Psoas muscle (tissue), 8 donors: ENCODE results near the gene ADAMTS15. TPM values are rescaled to one million over a fixed set of nuclear protein-coding genes. Genes with fewer than 3 reads are reported as not detected.

Experiments used
- ATAC-seq, 4 donors: fragments of 200-7000 bp; cut with Tn5 transposase; one replicate each; pipeline ENCODE4 v1.9.1; 2020; ENCODE audit warnings: moderate library complexity in 3 of 4, mild to moderate bottlenecking in 2 of 4
- DNase-seq, 2 donors: peaks; one replicate each; pipeline ENCODE4 v3.0.0-alpha.2; 2020
- H3K27ac ChIP-seq: fragments of 200-600 bp; one replicate; pipeline ENCODE4 v1.8.0; 2022
- H3K27me3 ChIP-seq, 3 donors: fragments of 200-600 bp in 1 of 3; one replicate each; pipeline versions ENCODE4 v1.6.1 to v1.8.0; 2013 to 2022; ENCODE audit warnings: low read length in 2 of 3, mild to moderate bottlenecking in 2 of 3, moderate library complexity in 1 of 3; ENCODE audit not compliant: insufficient read depth in 3 of 3
- H3K36me3 ChIP-seq, 2 donors: fragments of 200-600 bp in 1 of 2; one replicate each; pipeline versions ENCODE4 v1.6.1 to v1.8.0; 2013 to 2022; ENCODE audit warnings: low read depth in 1 of 2, mild to moderate bottlenecking in 1 of 2, moderate library complexity in 1 of 2; ENCODE audit not compliant: insufficient read depth in 1 of 2
- H3K4me1 ChIP-seq: fragments of 200-600 bp; one replicate; pipeline ENCODE4 v1.8.0; 2022
- H3K4me3 ChIP-seq: fragments of 200-600 bp; one replicate; pipeline ENCODE4 v1.8.0; 2022; ENCODE audit warnings: mild to moderate bottlenecking
- H3K9me3 ChIP-seq: fragments of 200-600 bp; one replicate; pipeline ENCODE4 v1.8.0; 2022
- CTCF ChIP-seq: fragments of 200-600 bp; IDR thresholded peaks from one replicate; pipeline ENCODE4 v1.8.0; 2022; ENCODE audit warnings: antibody characterized with exemption
- WGBS, 3 donors: extraction: QIAGEN DNeasy Blood & Tissue Kit; methylation state at CpG; one replicate each; pipeline versions ENCODE4 v1.1.6 to v1.1.7; 2013; 5-methylcytosine and 5-hydroxymethylcytosine counted together
- intact Hi-C, 2 donors: fragments of 100-400 bp; cut with DNase I; formaldehyde crosslinking; loops; one replicate each; pipeline versions ENCODE4 v1.11.0 to v1.14.2; 2022
- polyA plus RNA-seq, 3 donors: library from polyadenylated mRNA; stranded (reverse); fragments of 200-250 nt; gene quantifications; one replicate each; pipeline ENCODE4 v1.2.3, GENCODE V29; 2013
- total RNA-seq, 4 donors: library from RNA; stranded (reverse); fragmentation: NEBNext Ultra II Directional in 2 of 4; extraction: Animal tissue kit (Norgen Biotek cat#: 25700) in 2 of 4; gene quantifications; one replicate each; pipeline versions ENCODE4 v1.2.1 to v1.2.4, GENCODE V29; 2021 to 2023
- donor health status: healthy with polysubstance abuse.
- donor health status: DM: no; HTN: no; CAD: no; lungs with moderate emphysema.
- donor health status: Bipolar disorder and iron deficiency.
- donor health status: healthy.
- donor health status: DM: yes; HTN: yes; CAD: no.
- donor health status: DM: no; HTN: no; CAD: no.
- donor health status: DM: no; HTN: no; CAD: no.
- donor health status: DM: yes; HTN: yes; CAD: no.

The ADAMTS15 gene
- total and polyA plus RNA-seq, 7 donors, result 0.66 to 3.1 (median 1.6) TPM

GRCh38 chr11:130499828-130500227 lies 51.4 kb downstream of the ADAMTS15 start:
- TF ChIP-seq CTCF, result no peak
- Histone ChIP-seq H3K36me3 (no peaks in the 10 kb centered on the region), H3K4me3 (no peak overlapping the region), H3K27ac (no peak overlapping the region), H3K27me3 (no peaks in the 10 kb centered on the region), H3K4me1 (no peaks in the 10 kb centered on the region), H3K9me3 (peaks cover 5% of the 10 kb centered on the region)
- intact Hi-C loops, result no loop called here
- no peak for ATAC-seq
- no peak for DNase-seq

GRCh38 chr11:130504317-130504716 lies 55.9 kb downstream of the ADAMTS15 start:
- WGBS, 3 donors, result 98 to 100% (median 100%) methylated on average over 1 of the region's 1 CpG
- H3K27me3 ChIP-seq, result no peaks in the 10 kb centered on the region
- no peak for TF ChIP-seq CTCF
- H3K9me3 ChIP-seq, result peaks cover 5% of the 10 kb centered on the region
- ATAC-seq (no peak), DNase-seq (no peak)
- intact Hi-C loops, result no loop called here
- no peaks in the 10 kb centered on the region for H3K36me3 ChIP-seq
- H3K27ac ChIP-seq, result no peak overlapping the region
- no peaks in the 10 kb centered on the region for H3K4me1 ChIP-seq
- no peak overlapping the region for H3K4me3 ChIP-seq

- DNase-seq (no peak), ATAC-seq (no peak)
- intact Hi-C loops, result no loop called here
Measured at GRCh38 chr11:130508913-130509312, 60.5 kb downstream of the ADAMTS15 start.

GRCh38 chr11:130509942-130510341 lies 61.5 kb downstream of the ADAMTS15 start:
- intact Hi-C loops, result loop anchor here in 1 of 2 donors (10.0 kb wide), 1 partner anchor 145 kb away; no protein-coding TSS in a partner anchor
- TF ChIP-seq CTCF, result no peak
- ATAC-seq, result no peak
- Histone ChIP-seq H3K9me3 (no peaks in the 10 kb centered on the region), H3K27ac (no peak overlapping the region), H3K27me3 (no peaks in the 10 kb centered on the region), H3K4me1 (peaks cover 12% of the 10 kb centered on the region), H3K4me3 (no peak overlapping the region), H3K36me3 (no peaks in the 10 kb centered on the region)
- no peak for DNase-seq
- 73 to 91% (median 83%) methylated on average over 2 of the region's 2 CpGs for WGBS, 3 donors

More at GRCh38 chr11:130508913-130509312, 60.5 kb downstream of the ADAMTS15 start:
- WGBS, 3 donors, result 83 to 95% (median 92%) methylated on average over 1 of the region's 1 CpG
- no peak overlapping the region for H3K4me3 ChIP-seq
- H3K4me1 ChIP-seq, result peaks cover 4% of the 10 kb centered on the region
- H3K27ac ChIP-seq, result no peak overlapping the region
- peaks cover 5% of the 10 kb centered on the region for H3K9me3 ChIP-seq
- no peaks in the 10 kb centered on the region for H3K27me3 ChIP-seq
- H3K36me3 ChIP-seq, result no peaks in the 10 kb centered on the region
- no peak for TF ChIP-seq CTCF

GRCh38 chr11:130510407-130511006 lies 62.1 kb downstream of the ADAMTS15 start:
- Histone ChIP-seq H3K27ac (no peak overlapping the region), H3K4me1 (peaks cover 17% of the 10 kb centered on the region), H3K27me3 (no peaks in the 10 kb centered on the region), H3K36me3 (no peaks in the 10 kb centered on the region), H3K4me3 (no peak overlapping the region), H3K9me3 (no peaks in the 10 kb centered on the region)
- TF ChIP-seq CTCF, result no peak
- WGBS, 3 donors, result 61 to 80% (median 74%) methylated on average over 8 of the region's 8 CpGs
- intact Hi-C loops, result loop anchor here in 1 of 2 donors (10.0 kb wide), 1 partner anchor 144 kb away; no protein-coding TSS in a partner anchor
- DNase-seq (no peak), ATAC-seq (no peak)
